Activated CD8-positive, alpha-beta memory T cell treated with anti-CD3 and anti-CD28 coated beads, Interleukin-2, amount 50 U/mL, for 48 hours (primary cell): ENCODE measurements around the gene CLMN.

Source experiments
- DNase-seq: peaks from one replicate; pipeline ENCODE4 v3.0.0-alpha.2; 2020

The CLMN gene

DNA sequence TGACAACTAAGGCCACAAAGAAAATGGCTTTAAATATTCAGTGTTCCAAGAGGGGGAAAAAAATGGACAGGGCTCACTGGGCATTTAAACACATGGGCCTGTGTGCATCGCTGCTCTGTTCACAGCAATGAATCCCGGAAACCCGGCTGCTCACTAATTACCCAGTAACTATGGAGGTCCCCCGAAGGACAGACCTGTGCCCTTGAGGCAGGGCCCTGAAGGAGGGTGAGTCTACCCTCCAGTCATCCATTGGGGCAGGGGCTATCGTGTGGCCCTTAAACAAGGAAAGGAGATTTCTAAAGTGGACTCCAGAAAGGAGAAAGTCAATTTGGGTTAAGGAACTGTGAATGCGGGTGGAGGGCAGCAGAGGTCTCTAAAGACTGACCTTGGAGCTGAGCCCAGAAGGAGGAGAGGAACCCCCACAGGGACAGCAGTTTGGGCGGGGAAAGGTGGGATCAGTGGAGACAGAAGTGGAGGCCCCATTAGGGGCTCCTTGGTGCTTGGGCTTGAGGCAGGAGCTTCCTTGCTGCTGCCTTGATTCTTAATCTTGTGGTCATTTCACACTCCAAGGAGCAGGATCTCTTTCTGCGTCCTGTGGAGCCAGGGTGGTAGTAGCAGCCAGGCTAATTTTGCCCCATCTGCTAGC, 1.4 kb upstream of the CLMN start:
- DNase-seq, result no peak

DNA sequence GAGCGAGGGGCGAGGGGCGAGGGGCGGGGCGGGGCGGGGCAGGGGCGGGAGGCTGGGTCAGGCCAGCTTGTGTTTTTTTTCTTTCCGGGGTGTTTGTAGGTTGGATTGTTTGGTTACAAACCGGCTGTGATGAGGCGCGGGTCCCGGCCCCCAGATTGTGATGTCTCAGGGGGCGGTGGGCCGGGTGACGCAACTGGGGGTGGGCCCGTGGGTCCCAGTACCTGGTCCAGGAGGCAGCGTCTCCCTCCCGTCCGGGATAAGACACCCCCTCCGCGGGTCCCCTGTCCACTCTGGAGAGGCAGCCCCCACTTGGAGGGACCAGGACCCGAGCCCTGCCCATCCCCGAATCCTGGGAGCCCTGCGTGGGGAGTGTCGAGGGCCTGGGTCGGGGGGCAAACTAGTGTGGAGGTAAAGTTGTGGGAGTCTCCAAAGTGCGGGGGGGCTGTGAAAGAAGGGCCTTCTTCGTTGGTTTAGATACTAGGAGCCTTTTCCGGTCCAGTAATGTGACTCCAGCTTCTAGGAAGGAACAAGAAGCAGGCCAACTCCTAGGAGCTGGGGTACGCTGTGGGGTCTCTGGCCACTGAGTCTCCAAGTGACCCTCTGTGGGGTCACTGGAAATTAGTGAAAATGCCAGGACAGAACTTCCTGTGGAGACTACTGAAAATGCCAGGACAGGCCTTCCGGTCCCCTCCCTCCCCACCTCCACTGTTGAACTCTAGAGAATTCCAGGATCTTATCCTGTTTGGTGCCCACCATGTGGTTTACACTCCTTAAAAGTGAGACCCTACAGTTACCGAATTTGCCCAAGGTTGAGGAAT, 579 bp upstream of the CLMN start:
- no peak for DNase-seq

DNA sequence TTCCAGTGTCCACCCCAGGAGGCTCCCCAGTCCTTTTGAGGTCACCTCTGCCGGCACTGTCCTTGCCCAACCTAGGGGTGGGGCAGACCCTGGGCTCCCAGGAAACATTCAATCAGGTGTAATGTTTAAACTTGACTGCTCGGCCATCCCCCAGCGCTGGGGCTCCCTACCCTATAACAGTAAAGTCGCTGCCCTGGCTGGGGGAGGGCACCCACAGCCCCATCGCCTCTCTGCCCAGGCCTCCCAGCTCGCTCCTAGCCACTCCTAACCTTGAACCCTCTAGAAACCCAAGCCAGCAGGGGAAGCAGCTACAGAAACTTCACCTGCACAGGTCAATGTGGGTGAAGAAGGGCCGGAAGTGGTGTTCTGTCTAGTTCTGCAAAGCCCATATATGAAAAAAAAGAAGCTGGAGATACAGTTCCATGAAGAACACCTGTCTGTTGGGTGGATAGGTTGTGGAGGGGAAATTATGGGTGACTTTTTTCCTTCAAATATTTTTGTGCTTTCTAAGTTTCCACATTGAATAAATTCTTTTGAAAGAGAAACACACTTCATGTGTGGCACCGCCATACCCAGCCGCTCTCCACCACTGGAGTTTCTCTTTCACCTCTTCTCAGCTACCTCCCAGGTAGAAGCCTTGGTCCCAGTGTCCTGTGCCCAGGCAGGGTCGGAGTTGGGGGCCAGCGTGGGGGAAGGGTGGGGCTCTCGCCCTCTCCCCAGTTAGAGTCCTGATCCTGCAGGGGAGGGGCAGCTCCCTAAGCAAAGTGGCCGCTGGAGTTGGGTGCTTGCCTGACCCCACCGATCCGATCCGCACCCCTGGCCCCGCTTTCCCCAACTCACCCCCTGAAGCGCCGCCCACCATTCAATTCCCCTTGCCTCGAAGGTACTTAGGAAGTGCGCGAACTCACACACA, 1.1 kb downstream of the CLMN start:
- DNase-seq, result no peak

DNA sequence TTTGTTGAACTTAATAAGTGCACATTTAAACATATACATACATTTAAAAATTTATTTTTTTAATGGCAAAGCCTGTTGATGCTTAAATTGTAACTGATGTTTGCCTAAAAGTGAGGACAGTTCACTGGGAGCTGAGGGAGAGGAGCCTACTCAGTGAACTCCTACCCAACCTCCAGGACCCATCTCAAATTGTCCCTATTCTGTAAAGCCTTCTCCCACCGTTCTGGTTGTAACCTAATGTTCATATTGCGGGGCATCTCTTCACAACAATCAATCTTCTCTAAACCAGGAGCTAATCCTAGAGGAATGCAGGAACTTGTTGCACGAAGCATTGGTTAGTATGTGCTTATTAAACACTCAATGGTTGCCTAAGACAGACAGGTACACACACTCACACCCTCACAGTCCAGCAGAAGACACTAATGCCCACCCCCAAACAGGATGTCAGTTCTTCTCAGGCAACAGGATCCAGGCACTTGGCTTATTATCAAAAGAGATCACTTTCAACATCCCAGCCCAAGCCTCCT, 1.8 kb downstream of the CLMN start:
- no peak for DNase-seq

DNA sequence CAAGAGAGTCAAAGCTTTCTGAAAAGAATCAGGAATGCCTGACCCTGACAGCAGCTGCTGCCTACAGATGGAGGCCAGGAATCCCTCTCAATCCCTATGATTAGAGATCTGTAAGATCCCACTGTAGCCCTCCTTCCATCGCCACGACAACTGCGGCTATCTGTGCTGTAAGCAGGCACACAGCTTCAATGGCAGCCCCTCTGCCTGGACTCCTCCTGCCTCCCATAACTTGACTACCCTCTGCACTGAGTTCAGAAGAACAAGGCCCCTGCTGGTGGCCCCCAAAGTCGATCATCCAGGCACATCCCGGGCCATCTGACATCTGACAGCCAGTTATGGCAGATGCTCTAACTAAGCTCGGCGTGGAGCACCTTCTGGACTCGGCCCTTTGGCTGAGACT, 2.9 kb downstream of the CLMN start:
- DNase-seq, result no peak

DNA sequence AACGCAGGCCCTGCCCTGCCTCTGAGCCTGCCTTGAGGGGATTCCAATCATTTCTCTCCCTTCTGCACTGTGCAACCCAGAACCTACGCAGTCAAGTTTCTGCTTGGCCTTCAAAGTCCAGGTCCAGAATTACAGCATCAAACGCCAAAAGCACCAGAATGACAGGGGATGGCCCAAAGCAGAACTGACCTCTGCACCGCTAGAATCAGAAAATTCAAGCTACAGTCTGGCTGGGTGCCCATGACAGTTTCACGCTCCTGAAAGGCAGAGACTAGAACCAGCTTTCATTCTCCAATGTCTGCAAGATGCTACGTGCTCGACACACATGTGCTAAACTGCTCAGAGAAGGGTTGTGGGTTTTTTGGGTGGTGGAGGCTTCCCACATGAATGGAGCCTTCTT, 4.1 kb downstream of the CLMN start:
- no peak for DNase-seq

DNA sequence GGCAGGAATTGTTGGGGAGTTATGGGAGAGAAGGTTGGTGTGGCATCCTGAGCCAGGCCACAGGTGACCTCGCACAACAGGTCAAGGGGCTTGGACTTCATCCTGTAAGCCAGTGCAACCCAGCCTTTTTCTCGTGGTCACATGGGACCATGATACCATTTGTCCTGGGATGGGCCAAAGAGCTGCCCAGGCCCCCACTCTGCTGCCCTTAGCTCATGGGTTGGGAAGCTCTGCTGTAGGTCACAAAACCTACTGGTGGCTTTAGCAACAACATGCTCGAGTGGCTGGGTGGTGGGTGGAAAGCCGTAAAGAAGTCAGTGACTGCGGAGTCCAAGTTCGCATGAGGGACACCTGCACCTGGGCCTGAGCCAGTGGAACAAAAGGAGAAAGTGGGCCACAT, 4.6 kb downstream of the CLMN start:
- DNase-seq, result no peak

DNA sequence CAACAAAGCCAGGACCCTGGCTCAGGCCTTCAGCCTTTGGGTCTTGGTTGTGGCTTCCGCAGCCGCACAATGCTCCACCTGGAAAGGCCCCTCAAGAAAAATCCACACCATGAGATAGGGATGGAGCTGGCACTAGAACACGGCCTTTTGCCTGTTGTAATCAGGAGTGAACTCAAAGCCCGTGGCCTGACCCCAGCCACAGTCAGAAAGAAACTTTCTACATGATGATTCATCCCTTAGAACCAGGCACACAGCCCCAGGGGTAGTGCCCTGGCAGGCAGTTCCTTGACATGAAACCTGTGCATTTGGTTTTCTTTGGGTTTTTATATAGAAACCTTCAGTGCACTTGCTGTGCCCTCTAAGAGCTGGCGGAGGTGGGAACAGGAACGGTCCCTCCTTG, 5.1 kb downstream of the CLMN start:
- peak; percentile 69 for DNase-seq

DNA sequence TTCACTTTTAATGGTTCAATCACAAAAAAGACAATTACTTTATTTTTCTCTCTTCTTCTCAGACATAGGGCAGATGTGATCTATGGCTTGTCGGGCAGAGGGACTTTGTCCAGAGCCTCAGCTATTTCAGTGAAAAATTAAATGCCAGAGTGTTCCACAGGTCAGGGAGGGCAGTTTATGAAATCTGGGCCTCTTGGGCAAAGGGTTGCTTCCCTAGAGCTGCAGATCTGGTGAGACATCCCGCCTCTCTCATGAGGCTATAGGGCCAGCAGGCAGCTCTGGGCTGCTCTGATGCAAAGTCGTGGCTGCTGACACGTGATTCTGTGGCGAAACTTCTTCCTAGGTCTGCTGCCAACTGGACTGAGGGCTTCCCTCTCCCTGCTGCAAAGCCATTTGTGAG, 6.0 kb downstream of the CLMN start:
- DNase-seq, result no peak

DNA sequence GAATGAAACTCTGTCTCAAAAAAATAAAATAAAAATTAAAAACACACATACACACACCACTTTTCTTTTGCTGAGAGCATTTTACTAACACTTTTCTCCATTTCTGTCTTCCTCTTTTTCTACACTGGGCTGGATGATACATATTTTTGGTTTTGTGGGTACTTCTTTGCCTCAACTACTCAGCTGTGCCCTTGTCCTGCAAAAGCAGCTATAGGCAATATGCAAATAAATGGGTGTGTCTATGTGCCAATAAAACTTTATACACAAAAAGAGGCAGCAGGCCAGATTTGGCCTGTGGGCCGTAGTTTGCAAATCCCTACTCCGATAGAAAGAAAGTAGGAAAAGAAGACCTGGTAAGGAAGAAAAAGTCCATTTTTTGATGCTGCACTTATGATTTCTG, 6.5 kb downstream of the CLMN start:
- DNase-seq, result no peak

DNA sequence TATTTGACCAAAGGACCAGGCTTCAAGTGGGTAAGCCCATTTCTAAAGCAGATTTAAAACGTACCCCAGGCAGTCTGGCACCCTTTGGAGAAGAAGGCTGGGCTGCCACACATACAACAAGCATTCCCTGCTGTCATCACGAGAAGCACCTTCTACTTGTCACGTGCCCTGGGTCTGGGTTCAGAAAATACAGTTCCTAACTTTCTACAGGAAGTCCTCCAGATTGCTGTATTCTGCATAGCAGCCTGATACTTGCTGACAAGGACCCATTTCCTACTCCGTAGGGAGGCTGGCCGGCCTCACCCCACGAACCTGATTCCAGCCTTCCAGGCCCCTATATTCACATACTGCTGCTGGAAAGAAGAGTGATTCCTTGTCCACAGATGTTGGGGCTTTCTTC, 7.4 kb downstream of the CLMN start:
- no peak for DNase-seq

DNA sequence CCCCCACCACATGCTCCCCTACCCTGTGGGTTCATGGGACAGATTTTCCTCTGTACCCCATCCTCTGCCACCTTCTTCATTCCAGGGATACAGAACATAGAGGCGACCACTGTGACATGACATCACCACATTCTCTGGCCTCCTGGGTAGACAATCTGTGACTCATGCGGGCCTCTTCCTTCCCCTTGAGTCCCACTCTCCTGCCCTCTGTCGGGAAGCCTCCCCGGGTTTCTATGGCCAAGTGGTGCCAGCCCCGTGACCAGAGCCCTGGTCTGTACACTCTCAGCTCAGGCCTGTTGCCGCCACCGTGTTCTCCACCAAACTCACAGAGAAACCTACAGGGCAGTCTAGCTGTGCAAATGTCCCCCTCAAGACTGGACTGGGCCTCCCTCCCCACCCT, 8.0 kb downstream of the CLMN start:
- DNase-seq, result no peak

DNA sequence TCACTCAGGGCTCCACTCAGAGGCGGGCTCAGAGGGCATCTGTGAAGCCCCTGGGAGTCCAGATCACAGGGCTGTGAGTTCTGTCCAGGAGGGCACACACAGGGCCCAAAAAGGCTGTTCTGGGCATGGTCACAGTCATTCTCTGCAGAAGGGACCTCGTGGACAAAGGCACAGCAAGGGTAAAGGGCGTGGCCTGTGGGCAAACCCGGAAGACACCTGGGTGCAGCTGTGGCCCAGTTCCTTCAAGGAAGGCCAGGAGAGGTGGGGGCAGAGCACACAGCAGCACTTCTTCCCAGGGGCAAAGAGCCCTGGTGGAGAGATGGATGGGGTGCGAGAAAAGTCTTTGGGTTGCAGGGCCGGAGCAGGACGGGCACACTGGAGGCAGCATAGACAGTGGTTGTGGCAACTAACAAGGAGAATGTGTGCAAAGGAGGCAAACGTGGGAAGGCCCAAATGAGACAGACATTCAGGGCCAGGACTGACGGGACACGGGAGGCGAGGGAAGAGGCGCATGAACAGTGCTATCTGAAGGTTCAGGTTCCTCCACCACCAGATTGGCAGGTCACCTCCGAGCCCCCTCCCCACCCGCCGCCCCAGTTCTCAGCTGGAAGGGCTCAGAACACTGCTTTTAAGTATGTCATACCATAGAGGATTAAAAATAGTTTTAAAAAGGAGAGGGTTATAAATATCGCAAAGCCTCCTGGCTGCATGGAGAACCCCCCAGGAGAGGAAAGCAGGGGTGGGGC, 8.9 kb downstream of the CLMN start:
- no peak for DNase-seq

DNA sequence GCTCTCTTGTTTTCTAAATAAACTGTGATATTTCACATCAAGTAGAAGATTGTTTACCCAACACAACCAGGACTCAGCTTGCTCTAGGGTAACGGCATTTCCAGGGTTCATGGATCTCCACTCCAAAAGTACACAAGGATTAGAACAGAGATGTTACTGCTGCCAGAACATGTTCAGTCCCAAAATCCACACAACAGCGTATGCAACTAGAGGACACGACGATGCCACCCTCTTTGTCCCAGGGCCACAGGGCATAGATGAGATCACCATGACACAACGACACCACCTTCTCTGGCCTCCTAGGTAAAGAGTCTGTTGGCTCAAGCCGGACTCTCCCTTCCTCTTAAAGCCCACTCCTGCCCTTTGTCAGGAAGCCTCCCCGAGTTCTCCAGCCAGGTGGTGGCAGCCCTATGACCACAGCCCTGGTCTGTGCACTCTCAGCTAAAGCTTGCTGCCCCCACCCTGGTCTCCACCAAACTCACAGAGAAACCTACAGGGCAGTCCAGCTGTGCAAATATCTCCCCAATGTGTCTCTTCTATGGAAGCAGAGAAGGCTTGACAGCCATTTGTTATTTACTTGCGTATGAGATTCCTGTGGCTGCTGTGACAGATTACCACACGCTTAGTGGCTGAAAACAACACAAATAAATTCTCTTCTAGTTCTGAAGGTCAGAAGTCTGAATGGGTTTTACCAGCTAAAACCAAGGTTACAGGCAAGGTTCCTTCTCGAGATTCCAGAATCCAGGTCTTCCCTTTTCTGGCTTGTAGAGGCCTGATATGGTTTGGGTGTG, 10.3 kb downstream of the CLMN start:
- no peak for DNase-seq

DNA sequence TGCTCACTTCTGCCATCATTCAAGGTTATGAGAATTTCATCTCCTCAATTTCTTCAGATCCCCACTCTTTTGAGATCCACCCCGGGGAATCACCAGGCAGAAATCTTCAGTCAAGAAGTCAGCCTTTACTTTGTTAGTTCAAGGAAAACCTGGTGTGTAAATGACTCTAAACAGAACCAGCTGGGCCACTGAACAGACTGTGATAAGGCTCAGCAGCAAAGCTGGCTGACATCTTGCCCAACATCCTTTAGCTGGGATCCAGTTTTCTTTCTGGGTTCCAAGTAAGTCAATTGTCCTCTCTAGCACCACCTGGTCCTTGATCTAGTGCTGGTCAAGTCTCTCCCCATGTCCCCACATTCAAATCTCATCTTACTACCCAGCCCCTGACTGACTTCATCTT, 11.6 kb downstream of the CLMN start:
- no peak for DNase-seq

DNA sequence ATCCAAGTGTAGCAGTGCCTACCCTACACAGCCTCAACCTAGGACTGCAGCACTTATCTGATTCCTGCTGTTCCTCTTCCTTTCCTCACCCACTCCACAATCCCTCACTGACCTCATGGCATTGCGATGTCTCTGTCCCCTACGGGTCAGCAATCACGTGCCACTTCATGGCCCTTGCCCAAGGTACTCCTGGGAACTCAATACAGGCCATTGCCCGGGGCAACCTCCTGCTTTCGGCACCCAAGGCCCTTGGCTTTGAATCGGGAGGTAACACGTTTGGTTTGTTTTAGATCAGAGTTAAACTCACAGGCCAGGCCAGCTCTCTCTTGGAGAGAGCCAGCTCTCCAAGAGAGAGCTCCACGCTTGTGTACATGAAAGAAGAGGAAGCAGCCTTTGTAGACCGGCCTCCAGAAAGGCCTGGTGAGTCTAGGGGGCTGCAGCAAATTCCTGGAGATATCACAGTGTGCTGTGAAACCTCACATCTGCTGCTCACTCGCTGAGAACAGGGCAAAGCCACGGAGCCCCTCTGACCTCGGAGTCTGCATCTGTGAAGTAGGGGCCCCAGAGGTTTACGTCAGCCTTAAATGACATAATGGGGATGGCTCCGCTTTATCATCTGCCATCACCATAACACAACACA, 12.2 kb downstream of the CLMN start:
- no peak for DNase-seq

DNA sequence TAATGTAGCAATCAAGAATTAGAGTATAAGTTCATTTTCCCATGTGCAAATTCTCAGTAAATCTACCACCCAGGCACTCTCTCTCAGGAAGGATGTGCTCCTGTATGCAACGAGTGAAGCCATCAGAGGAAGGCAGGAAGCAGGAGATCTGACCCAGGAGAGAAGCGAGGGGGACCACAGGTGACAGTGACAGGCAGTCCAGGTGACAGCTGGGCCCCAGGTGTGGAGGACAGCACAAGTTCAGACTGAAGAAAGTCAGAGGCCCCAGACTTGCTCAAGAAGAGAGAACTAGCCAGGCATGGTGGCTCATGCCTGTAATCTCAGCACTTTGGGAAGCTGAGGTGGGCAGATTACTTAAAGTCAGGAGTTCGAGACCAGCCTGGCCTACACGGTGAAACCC, 13.8 kb downstream of the CLMN start:
- no peak for DNase-seq

DNA sequence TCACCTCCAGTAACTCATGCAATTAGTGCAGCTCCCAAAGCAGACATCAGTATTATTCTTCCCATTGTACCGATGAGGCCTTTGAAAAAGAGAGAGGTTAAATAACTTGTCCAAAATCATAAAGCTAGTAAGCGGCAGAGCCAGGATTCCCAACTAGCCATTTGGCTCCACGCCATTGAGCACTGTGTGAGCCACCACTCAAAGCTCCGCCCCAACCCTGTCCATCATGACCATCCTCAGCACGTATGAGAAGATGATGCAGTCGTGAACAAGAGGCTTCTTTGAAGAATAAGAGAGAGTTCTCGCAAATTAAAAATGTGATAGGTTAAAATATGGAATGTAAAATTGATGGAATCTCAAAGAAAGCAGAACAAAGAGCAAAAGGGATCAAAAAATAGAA, 14.6 kb downstream of the CLMN start:
- no peak for DNase-seq

DNA sequence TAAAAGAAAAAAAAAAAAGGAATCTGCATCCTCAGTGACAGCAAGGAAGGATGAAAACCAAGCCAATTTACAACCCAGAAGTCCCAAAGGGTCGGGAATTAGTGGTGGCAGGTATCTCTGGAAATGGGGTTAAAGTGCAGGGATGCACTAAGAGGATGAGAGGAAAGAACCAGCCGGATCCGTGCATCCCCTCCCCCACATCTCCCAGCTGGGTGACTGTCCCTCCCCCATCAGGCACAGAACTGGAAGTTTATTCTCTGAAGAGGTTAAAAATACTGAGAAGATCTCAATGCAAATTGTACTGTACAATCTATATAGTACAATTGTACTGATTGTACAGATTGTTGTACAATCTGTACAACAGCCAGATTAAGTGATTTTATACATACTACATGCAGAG, 15.4 kb downstream of the CLMN start:
- no peak for DNase-seq

DNA sequence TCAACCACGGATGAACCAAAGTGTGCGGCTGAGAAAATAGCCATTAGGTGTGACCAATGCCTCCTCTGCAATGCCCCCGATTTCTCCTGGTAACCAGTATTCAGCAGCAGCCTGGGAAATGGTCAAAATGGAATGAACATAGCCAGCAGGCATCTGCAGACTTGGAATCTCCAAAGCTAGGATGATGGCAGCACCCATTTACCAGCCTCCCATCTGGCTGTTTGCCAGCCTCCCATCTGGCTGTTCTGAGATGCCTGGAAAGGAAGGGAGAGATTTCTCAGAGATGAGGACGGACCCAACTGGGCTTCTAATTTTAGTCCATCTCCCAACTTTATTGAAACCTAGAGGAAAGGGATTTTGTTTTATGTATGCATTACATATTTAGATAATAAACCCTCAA, 16.2 kb downstream of the CLMN start:
- no peak for DNase-seq
